ENCODE measurements around the gene FTO. TPM values are rescaled to one million over a fixed set of nuclear protein-coding genes. Genes with fewer than 3 reads are reported as not detected.

The FTO gene
- polyA plus RNA-seq, 3 donors, result 16.8 to 51.0 (median 37.7) TPM

GRCh38 chr16:53837426-53837825, 133.5 kb downstream of the FTO start:
- no peak for TF ChIP-seq CTCF (IDR thresholded peaks at IDR 0.05)
- H3K27ac ChIP-seq (ENCODE audit: low read depth in 1 of 2, low read length in 2 of 2), result no peak overlapping the region
- no peak for DNase-seq
- H3K9me3 ChIP-seq (replicated peaks in 1 of 2; ENCODE audit: control insufficient read depth in 1 of 2, insufficient read depth in 1 of 2, low read length in 2 of 2), result no peaks in the 10 kb centered on the region
- Mint-ChIP-seq H3K27me3 (ENCODE audit: low read depth in 3 of 3) (peaks cover 0 to 2% (median 0%) of the 10 kb centered on the region in 3 donors), H3K27ac (no peak overlapping the region), H3K9me3 (peaks cover 0 to 2% (median 0%) of the 10 kb centered on the region in 7 donors), H3K36me3 (peaks cover 6 to 17% of the 10 kb centered on the region in 2 donors), H3K4me1 (no peaks in the 10 kb centered on the region), H3K4me3 (no peak overlapping the region)
- H4K20me1 ChIP-seq (ENCODE audit: insufficient read depth, low read length), result no peaks in the 10 kb centered on the region
- intact Hi-C loops (cut with micrococcal nuclease), result no loop called here
- H3K4me1 ChIP-seq (ENCODE audit: control insufficient read depth in 1 of 2, insufficient read depth in 2 of 2, low read length in 2 of 2), result no peaks in the 10 kb centered on the region
- no peak overlapping the region for H3K9ac ChIP-seq (ENCODE audit: insufficient read depth, low read length, poor library complexity, severe bottlenecking)
- H3K36me3 ChIP-seq (replicated peaks in 1 of 2; ENCODE audit: control insufficient read depth in 1 of 2, insufficient read depth in 2 of 2, low read length in 2 of 2), result no peaks in the 10 kb centered on the region
- no peaks in the 10 kb centered on the region for H3K27me3 ChIP-seq (ENCODE audit: control insufficient read depth in 2 of 2, insufficient read depth in 2 of 2, low read length in 2 of 2)
- 100% methylated on average over 4 of the region's 7 CpGs for WGBS (ENCODE audit: insufficient coverage)
- no peak overlapping the region for H3K4me3 ChIP-seq (replicated peaks in 1 of 3; ENCODE audit: low read depth in 2 of 3, low read length in 3 of 3)
- no peak overlapping the region for H2AFZ ChIP-seq (ENCODE audit: insufficient read depth, low read depth, low read length, poor library complexity, severe bottlenecking)
- H3K4me2 ChIP-seq (replicated peaks; ENCODE audit: extremely low read depth, low read length, poor library complexity, severe bottlenecking), result no peak overlapping the region
- H3K79me2 ChIP-seq (ENCODE audit: insufficient read depth, low read length), result no peaks in the 10 kb centered on the region

- intact Hi-C loops (cut with micrococcal nuclease), result no loop called here
- no peaks in the 10 kb centered on the region for H4K20me1 ChIP-seq (ENCODE audit: insufficient read depth, low read length)
- no peak overlapping the region for H2AFZ ChIP-seq (ENCODE audit: insufficient read depth, low read depth, low read length, poor library complexity, severe bottlenecking)
- H3K27ac ChIP-seq (ENCODE audit: low read depth in 1 of 2, low read length in 2 of 2), result no peak overlapping the region
- H3K27ac Mint-ChIP-seq, result no peak overlapping the region
- H3K9me3 ChIP-seq (replicated peaks in 1 of 2; ENCODE audit: control insufficient read depth in 1 of 2, insufficient read depth in 1 of 2, low read length in 2 of 2), result no peaks in the 10 kb centered on the region
- no peak overlapping the region for H3K9ac ChIP-seq (ENCODE audit: insufficient read depth, low read length, poor library complexity, severe bottlenecking)
- no peaks in the 10 kb centered on the region for H3K79me2 ChIP-seq (ENCODE audit: insufficient read depth, low read length)
- H3K27me3 ChIP-seq (ENCODE audit: control insufficient read depth in 2 of 2, insufficient read depth in 2 of 2, low read length in 2 of 2), result no peaks in the 10 kb centered on the region
- TF ChIP-seq CTCF (IDR thresholded peaks at IDR 0.05), result no peak
- H3K4me3 ChIP-seq (replicated peaks in 1 of 3; ENCODE audit: low read depth in 2 of 3, low read length in 3 of 3), result no peak overlapping the region
- WGBS (ENCODE audit: insufficient coverage), result no CpG with 5 or more reads among the region's 2 CpGs
- H3K36me3 ChIP-seq (replicated peaks in 1 of 2; ENCODE audit: control insufficient read depth in 1 of 2, insufficient read depth in 2 of 2, low read length in 2 of 2), result no peaks in the 10 kb centered on the region
- H3K27me3 Mint-ChIP-seq (ENCODE audit: low read depth in 3 of 3), result peaks cover 0 to 2% (median 0%) of the 10 kb centered on the region in 3 donors
- no peak overlapping the region for H3K4me2 ChIP-seq (replicated peaks; ENCODE audit: extremely low read depth, low read length, poor library complexity, severe bottlenecking)
- no peaks in the 10 kb centered on the region for H3K4me1 ChIP-seq (ENCODE audit: control insufficient read depth in 1 of 2, insufficient read depth in 2 of 2, low read length in 2 of 2)
- DNase-seq, result no peak
- no peaks in the 10 kb centered on the region for H3K4me1 Mint-ChIP-seq
- no peak overlapping the region for H3K4me3 Mint-ChIP-seq
- H3K9me3 Mint-ChIP-seq, result peaks cover 0 to 2% (median 0%) of the 10 kb centered on the region in 7 donors
- peaks cover 4 to 14% of the 10 kb centered on the region in 2 donors for H3K36me3 Mint-ChIP-seq
Observed at GRCh38 chr16:53839150-53839549, 135.2 kb downstream of the FTO start.

All from CD14-positive monocyte (primary cell).